Dermis blood vessel endothelial cell (primary cell): ENCODE results near the gene SPINT4. TPM values are rescaled to one million over a fixed set of nuclear protein-coding genes. Genes with fewer than 3 reads are reported as not detected.

Experiments used
- DNase-seq: peaks from one replicate; pipeline ENCODE4 v3.0.0; 2010
- total RNA-seq: library from RNA; depleted of rRNA; stranded (reverse); fragments of >200 nt; gene quantifications from 2 replicates; pipeline ENCODE4 v1.2.3, GENCODE V29; 2014

The SPINT4 gene
- total RNA-seq, 1 donor from 2014 or later, result not detected

- DNase-seq, result no peak
Measured at GRCh38 chr20:45765307-45765875, 43.2 kb downstream of the SPINT4 start.

GRCh38 chr20:45765980-45766379 is 43.8 kb downstream of the SPINT4 start:
- no peak for DNase-seq

- DNase-seq, result no peak
Measured at GRCh38 chr20:45768479-45768878, 46.3 kb downstream of the SPINT4 start.

- peak; percentile 90 for DNase-seq
Measured at GRCh38 chr20:45771182-45771759, 49.1 kb downstream of the SPINT4 start.

GRCh38 chr20:45772693-45773092 is 50.5 kb downstream of the SPINT4 start:
- DNase-seq, result no peak

GRCh38 chr20:45774945-45775344 is 52.8 kb downstream of the SPINT4 start:
- no peak for DNase-seq

- no peak for DNase-seq
Measured at GRCh38 chr20:45775411-45775810, 53.3 kb downstream of the SPINT4 start.

Other genes with a start within 250 kb of the SPINT4 start
- gene SPINT3, start 206.7 kb upstream of the SPINT4 start, total RNA-seq, result not detected in 2 replicates
- gene WFDC6, start 182.9 kb upstream of the SPINT4 start, total RNA-seq, result not detected in 2 replicates
- gene EPPIN, start 174.9 kb upstream of the SPINT4 start, total RNA-seq, result not detected in 2 replicates
- not detected in 2 replicates for gene WFDC8, start 143.1 kb upstream of the SPINT4 start, total RNA-seq
- gene WFDC10A, start 92.6 kb upstream of the SPINT4 start, total RNA-seq, result not detected in 2 replicates
- not detected in 2 replicates for gene WFDC9, start 91.1 kb upstream of the SPINT4 start, total RNA-seq
- gene WFDC11, start 52.1 kb upstream of the SPINT4 start, total RNA-seq, result not detected in 2 replicates
- gene WFDC13, start 20.3 kb upstream of the SPINT4 start, total RNA-seq, result not detected in 2 replicates
- not detected in 2 replicates for gene WFDC10B, start 17.3 kb upstream of the SPINT4 start, total RNA-seq
- not detected in 2 replicates for gene WFDC3, start 69.5 kb downstream of the SPINT4 start, total RNA-seq
- 9.2 and 13.8 TPM in 2 replicates for gene DNTTIP1, start 69.6 kb downstream of the SPINT4 start, total RNA-seq
- 9.9 and 30.2 TPM in 2 replicates for gene UBE2C, start 90.3 kb downstream of the SPINT4 start, total RNA-seq
- not detected in 2 replicates for gene TNNC2, start 105.0 kb downstream of the SPINT4 start, total RNA-seq
- 22.6 and 35.7 TPM in 2 replicates for gene SNX21, start 111.5 kb downstream of the SPINT4 start, total RNA-seq
- gene ACOT8, start 135.0 kb downstream of the SPINT4 start, total RNA-seq, result 28.7 and 42.5 TPM in 2 replicates
- 8.7 and 11.9 TPM in 2 replicates for gene ZSWIM3, start 135.3 kb downstream of the SPINT4 start, total RNA-seq
- gene ZSWIM1, start 158.9 kb downstream of the SPINT4 start, total RNA-seq, result 4.1 and 5.4 TPM in 2 replicates
- 1.0 and 1.2 TPM in 2 replicates for gene SPATA25, start 165.3 kb downstream of the SPINT4 start, total RNA-seq
- gene NEURL2, start 168.9 kb downstream of the SPINT4 start, total RNA-seq, result 3.2 and 4.4 TPM in 2 replicates
- 47.8 and 48.1 TPM in 2 replicates for gene CTSA, start 169.0 kb downstream of the SPINT4 start, total RNA-seq
- 2.4 and 5.4 TPM in 2 replicates for gene PLTP, start 189.8 kb downstream of the SPINT4 start, total RNA-seq
- 13.3 and 16.2 TPM in 2 replicates for gene PCIF1, start 212.3 kb downstream of the SPINT4 start, total RNA-seq
- gene ZNF335, start 249.9 kb downstream of the SPINT4 start, total RNA-seq, result 14.8 and 17.4 TPM in 2 replicates